K562 (cell line): ENCODE measurements around the gene CATSPER3. TPM values are rescaled to one million over a fixed set of nuclear protein-coding genes. Genes with fewer than 3 reads are reported as not detected.
A peak's percentile ranks its signal among the peaks of the same experiment; 100 is the strongest.

Source experiments
- ATAC-seq: fragments of 200-7000 bp; cut with Tn5 transposase; 3 replicates; pipeline ENCODE4 v1.9.1; 2020; ENCODE audit warnings: moderate library complexity
- BruUV-seq: library from RNA; stranded (reverse); fragments of 400-500 nt; replicated peaks from 2 replicates; lab custom pipeline; 2021; lab: Mats Ljungman, UMichigan
- CTCF ChIA-PET: fragments of 300-600 bp; formaldehyde crosslinking; extraction: SDS; loops from one replicate; lab custom pipeline; 2021; ENCODE audit warnings: low intra/inter-chr PET ratio; lab: Yijun Ruan, JAX
- POLR2A ChIA-PET: fragments of 300-600, 350-650 bp; sonication (Branson Sonifier 250); formaldehyde crosslinking; extraction: SDS; loops from one replicate; lab custom pipeline; 2021; ENCODE audit warnings: antibody characterized with exemption, inconsistent platforms; lab: Yijun Ruan, JAX
- DNase-seq, 4 experiments: peaks; one replicate each; pipeline versions ENCODE4 v3.0.0 to v3.0.0-alpha.2; 2011 to 2018; ENCODE audit warnings: low spot score in 3 of 4, mixed read lengths in 3 of 4; ENCODE audit errors: extremely low read depth in 1 of 4
- FAIRE-seq: peaks from 2 replicates; lab custom pipeline; 2011; peaks lifted over from hg19 to GRCh38; lab: Jason Lieb, UNC
- H2AFZ ChIP-seq: 2 replicates; pipeline ENCODE4 v1.6.0; 2011; ENCODE audit warnings: low read depth, low read length, control low read depth, inconsistent platforms
- H3K27ac ChIP-seq: fragments of 200-600 bp; 3 replicates; pipeline ENCODE4 v1.8.0; 2011; ENCODE audit warnings: low read depth, mild to moderate bottlenecking, control low read depth, inconsistent platforms, low read length, moderate library complexity, mixed read lengths; ENCODE audit errors: extremely low read depth
- H3K27me3 ChIP-seq, 2 experiments: fragments of 300-600 bp in 1 of 2; 2 replicates in 1 of 2; 3 replicates in 1 of 2; pipeline versions ENCODE4 v1.6.0 to v1.8.0; 2011; ENCODE audit warnings: inconsistent platforms in 2 of 2, low read length in 2 of 2, mild to moderate bottlenecking in 1 of 2, mixed read lengths in 1 of 2, moderate library complexity in 1 of 2; ENCODE audit not compliant: control insufficient read depth in 2 of 2, insufficient read depth in 2 of 2
- H3K36me3 ChIP-seq: fragments of 300-600 bp; 3 replicates; pipeline ENCODE4 v1.8.0; 2011; ENCODE audit warnings: mild to moderate bottlenecking, low read length, inconsistent platforms; ENCODE audit not compliant: control insufficient read depth, insufficient read depth
- H3K4me1 ChIP-seq, 2 experiments: fragments of 200-600 bp in 1 of 2; replicated peaks in 1 of 2; 2 replicates in 1 of 2; 3 replicates in 1 of 2; pipeline versions ENCODE4 v1.5.1 to v1.8.0; 2011; ENCODE audit warnings: inconsistent platforms in 2 of 2, low read length in 2 of 2, mild to moderate bottlenecking in 1 of 2, mixed read lengths in 1 of 2, moderate library complexity in 1 of 2; ENCODE audit not compliant: control insufficient read depth in 2 of 2, insufficient read depth in 2 of 2
- H3K4me2 ChIP-seq: 2 replicates; pipeline ENCODE4 v1.6.1; 2011; ENCODE audit warnings: low read length, control low read depth, inconsistent platforms, mixed read lengths; ENCODE audit not compliant: insufficient read depth
- H3K4me3 ChIP-seq: fragments of 200-600 bp; sonication (generic), shearing (Covaris generic); 2 replicates; pipeline ENCODE4 v1.5.1; 2016; ENCODE audit warnings: control low read depth, inconsistent platforms
- H3K79me2 ChIP-seq: fragments of 200-600 bp; 3 replicates; pipeline ENCODE4 v1.8.0; 2011; ENCODE audit warnings: low read length, inconsistent platforms; ENCODE audit not compliant: control insufficient read depth, insufficient read depth
- H3K9ac ChIP-seq, 2 experiments: 2 replicates each; pipeline versions ENCODE4 v1.6.0 to v1.6.1; 2011; ENCODE audit warnings: low read depth in 2 of 2, low read length in 2 of 2, control low read depth in 1 of 2, inconsistent platforms in 1 of 2, mild to moderate bottlenecking in 1 of 2, mixed read lengths in 1 of 2; ENCODE audit not compliant: insufficient read depth in 1 of 2
- H3K9me1 ChIP-seq: one replicate; pipeline ENCODE4 v1.6.0; 2011; ENCODE audit warnings: inconsistent platforms, mild to moderate bottlenecking, low read length, moderate library complexity; ENCODE audit not compliant: control insufficient read depth, insufficient read depth
- H3K9me3 ChIP-seq: replicated peaks from 2 replicates; pipeline ENCODE4 v1.5.1; 2011; ENCODE audit warnings: low read depth, low read length, inconsistent platforms; ENCODE audit not compliant: control insufficient read depth, insufficient read depth
- H4K20me1 ChIP-seq: replicated peaks from 2 replicates; pipeline ENCODE4 v1.6.1; 2011; ENCODE audit warnings: low read length, inconsistent platforms, mixed read lengths; ENCODE audit not compliant: control insufficient read depth, insufficient read depth
- TFAP4 ChIP-seq: sonication (generic); formaldehyde crosslinking; IDR thresholded peaks from 2 replicates; pipeline ENCODE4 v1.8.0; 2022; ENCODE audit warnings: missing genetic modification reagents, mild to moderate bottlenecking, moderate library complexity, borderline replicate concordance
- ZKSCAN8 ChIP-seq: fragments of 200-800 bp; sonication (Bioruptor generic); IDR thresholded peaks from 2 replicates; pipeline ENCODE4 v1.6.1; 2016; ENCODE audit warnings: missing genetic modification characterization, missing compliant biosample characterization
- WGBS: fragments of 100-300 bp; shearing (Covaris generic); methylation state at CpG from one replicate; pipeline ENCODE4 v1.1.6; 2016; ENCODE audit warnings: low coverage, mixed read lengths; ENCODE audit not compliant: insufficient coverage; ENCODE audit errors: missing lambda C conversion rate; 5-methylcytosine and 5-hydroxymethylcytosine counted together
- in situ Hi-C: fragments of 300-500 bp; cut with MboI; formaldehyde crosslinking; loops from 4 replicates; pipeline ENCODE4 v1.15.0; 2018; ENCODE audit warnings: inconsistent platforms, mixed read lengths
- intact Hi-C: fragments of 100-400 bp; cut with micrococcal nuclease; formaldehyde crosslinking; loops from 2 replicates; pipeline ENCODE4 v1.14.2; 2022
- polyA plus RNA-seq, 8 experiments: library from polyadenylated mRNA; depleted of rRNA in 4 of 8; stranded (reverse) in 5 of 8; unstranded in 3 of 8; fragments of >200 nt; fragmentation: Nextera tagmentation in 2 of 8; fragmentation: Illumina TruSeq in 1 of 8; extraction: Ambion mirVana in 2 of 8; extraction: Trizol in 1 of 8; gene quantifications; 2 replicates each; pipeline versions ENCODE4 v1.2.1 to v1.2.3, GENCODE V29; 2011 to 2014; ENCODE audit warnings: inconsistent platforms in 1 of 8, missing spikeins in 1 of 8
- total RNA-seq, 7 experiments: library from RNA; depleted of rRNA in 6 of 7; stranded (reverse); fragments of >200 nt in 6 of 7; fragmentation: Illumina TruSeq in 2 of 7; extraction: Trizol in 2 of 7; gene quantifications; 2 replicates each; pipeline versions ENCODE4 v1.2.1 to v1.2.3, GENCODE V29; 2011 to 2021; ENCODE audit warnings: low replicate concordance in 1 of 7
- TF ChIP-seq, protein P1 (sequence below), 2 experiments: fragments of 450-650 bp; IDR thresholded peaks; 2 replicates each; pipeline ENCODE4 v1.6.1; 2016; ENCODE audit warnings: mild to moderate bottlenecking in 2 of 2, borderline replicate concordance in 1 of 2, low read depth in 1 of 2, moderate library complexity in 1 of 2

The CATSPER3 gene
- total and polyA plus RNA-seq, 9 of the 15 experiments (the other 6 are each of a cell fraction or from before 2014, with no cell fraction given) = 0.14 to 1.5 (median 0.49) TPM

- Histone ChIP-seq H2AFZ (no peak overlapping the region), H3K9me3 (no peaks in the 10 kb centered on the region), H3K9ac (peak overlapping the region in 1 of 2 experiments; percentile 38; a peak in 2 of 4 replicates), H3K4me3 (no peak overlapping the region), H3K36me3 (peaks cover 5% of the 10 kb centered on the region; the same call in 2 of the 3 replicates), H3K9me1 (no peaks in the 10 kb centered on the region), H3K4me2 (peak overlapping the region; percentile 25), H3K79me2 (peaks cover 40% of the 10 kb centered on the region), H3K27me3 (no peaks in the 10 kb centered on the region), H4K20me1 (no peaks in the 10 kb centered on the region), H3K4me1 (peaks cover 19 to 43% of the 10 kb centered on the region in 2 experiments), H3K27ac (no peak overlapping the region)
- DNase-seq (no peak), ATAC-seq (no peak), FAIRE-seq (no peak)
- no TSS peak for BruUV-seq
- TF ChIP-seq TFAP4 (CRISPR knock-in tag) (no peak), ZKSCAN8 (CRISPR knock-in tag) (0 out of 2 replicates have a peak, but pooled peaks have one; percentile 44)
- TF ChIP-seq, protein P1, sequence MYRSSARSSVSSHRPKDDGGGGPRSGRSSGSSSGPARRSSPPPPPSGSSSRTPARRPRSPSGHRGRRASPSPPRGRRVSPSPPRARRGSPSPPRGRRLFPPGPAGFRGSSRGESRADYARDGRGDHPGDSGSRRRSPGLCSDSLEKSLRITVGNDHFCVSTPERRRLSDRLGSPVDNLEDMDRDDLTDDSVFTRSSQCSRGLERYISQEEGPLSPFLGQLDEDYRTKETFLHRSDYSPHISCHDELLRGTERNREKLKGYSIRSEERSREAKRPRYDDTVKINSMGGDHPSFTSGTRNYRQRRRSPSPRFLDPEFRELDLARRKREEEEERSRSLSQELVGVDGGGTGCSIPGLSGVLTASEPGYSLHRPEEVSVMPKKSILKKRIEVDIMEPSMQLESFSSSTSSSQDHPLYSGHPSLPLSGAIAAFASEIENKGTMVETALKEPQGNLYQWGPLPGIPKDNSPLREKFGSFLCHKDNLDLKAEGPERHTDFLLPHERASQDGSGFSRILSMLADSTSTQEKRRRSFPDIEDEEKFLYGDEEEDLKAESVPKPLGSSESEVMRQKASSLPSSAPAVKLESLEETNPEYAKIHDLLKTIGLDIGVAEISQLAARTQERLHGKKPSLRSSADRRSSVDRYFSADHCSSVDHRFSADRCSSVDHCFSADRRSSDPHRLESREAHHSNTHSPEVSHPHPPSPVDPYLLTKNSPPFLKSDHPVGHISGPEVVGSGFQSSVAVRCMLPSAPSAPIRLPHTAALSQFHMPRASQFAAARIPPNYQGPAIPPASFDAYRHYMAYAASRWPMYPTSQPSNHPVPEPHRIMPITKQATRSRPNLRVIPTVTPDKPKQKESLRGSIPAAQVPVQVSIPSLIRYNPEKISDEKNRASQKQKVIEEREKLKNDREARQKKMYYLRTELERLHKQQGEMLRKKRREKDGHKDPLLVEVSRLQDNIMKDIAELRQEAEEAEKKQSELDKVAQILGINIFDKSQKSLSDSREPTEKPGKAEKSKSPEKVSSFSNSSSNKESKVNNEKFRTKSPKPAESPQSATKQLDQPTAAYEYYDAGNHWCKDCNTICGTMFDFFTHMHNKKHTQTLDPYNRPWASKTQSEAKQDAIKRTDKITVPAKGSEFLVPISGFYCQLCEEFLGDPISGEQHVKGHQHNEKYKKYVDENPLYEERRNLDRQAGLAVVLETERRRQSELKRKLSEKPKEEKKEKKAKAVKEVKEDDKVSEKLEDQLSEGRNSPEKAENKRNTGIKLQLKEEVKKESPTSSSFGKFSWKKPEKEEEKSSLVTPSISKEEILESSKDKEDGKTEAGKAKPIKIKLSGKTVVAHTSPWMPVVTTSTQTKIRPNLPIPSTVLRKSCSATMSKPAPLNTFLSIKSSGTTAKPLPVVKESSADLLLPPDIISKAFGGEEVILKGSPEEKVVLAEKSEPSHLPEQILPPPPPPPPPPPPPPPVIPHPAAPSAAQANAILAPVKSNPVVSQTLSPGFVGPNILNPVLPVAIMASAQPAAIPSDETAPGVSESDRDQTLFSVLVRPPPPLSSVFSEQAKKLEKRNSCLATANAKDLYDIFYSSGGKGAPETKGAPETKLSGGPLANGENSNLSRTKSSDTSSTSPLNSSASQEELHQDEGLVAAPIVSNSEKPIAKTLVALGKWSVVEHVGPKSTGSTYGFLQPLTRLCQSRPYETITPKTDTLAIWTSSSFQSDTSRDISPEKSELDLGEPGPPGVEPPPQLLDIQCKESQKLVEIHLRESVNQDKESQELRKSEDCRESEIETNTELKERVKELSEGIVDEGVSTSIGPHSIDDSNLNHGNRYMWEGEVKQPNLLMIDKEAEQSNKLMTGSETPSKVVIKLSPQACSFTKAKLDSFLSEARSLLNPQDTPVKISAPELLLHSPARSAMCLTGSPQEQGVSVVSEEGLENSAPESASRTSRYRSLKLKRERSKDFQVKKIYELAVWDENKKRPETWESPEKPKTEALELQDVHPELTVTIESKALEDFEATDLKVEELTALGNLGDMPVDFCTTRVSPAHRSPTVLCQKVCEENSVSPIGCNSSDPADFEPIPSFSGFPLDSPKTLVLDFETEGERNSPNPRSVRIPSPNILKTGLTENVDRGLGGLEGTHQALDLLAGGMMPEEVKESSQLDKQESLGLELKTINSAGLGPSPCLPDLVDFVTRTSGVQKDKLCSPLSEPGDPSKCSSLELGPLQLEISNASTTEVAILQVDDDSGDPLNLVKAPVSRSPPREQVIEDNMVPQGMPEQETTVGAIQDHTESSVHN (IDR thresholded peaks at IDR 0.05; ENCODE audit: borderline replicate concordance in 1 of 2, low read depth in 1 of 2) = no peak
- in situ Hi-C loops (no loop called here), intact Hi-C loops (no loop called here)
- WGBS = 74% methylated on average over 4 of the region's 4 CpGs
- ChIA-PET POLR2A (interaction anchor here (0.6 to 2.2 kb wide), 4 partner anchors 10 to 38 kb away, joined by 3 to 6 read pairs (median 4); no protein-coding TSS in a partner anchor), CTCF (no interaction called here)
Observed at GRCh38 chr5:135036405-135036804, 68.7 kb downstream of the CATSPER3 start.
